ENCODE measurements around the gene LARGE2. TPM values are rescaled to one million over a fixed set of nuclear protein-coding genes. Genes with fewer than 3 reads are reported as not detected.

LARGE2 gene
- total RNA-seq, 1 donor from 2014 or later, result 39.4 TPM

GRCh38 chr11:45948356-45948755 lies 25.9 kb downstream of the LARGE2 start:
- Mint-ChIP-seq H3K27me3 (no peaks in the 10 kb centered on the region), H3K27ac (no peak overlapping the region), H3K36me3 (ENCODE audit: insufficient read depth) (peaks cover 16% of the 10 kb centered on the region), H3K9me3 (ENCODE audit: low read depth) (no peaks in the 10 kb centered on the region), H3K4me3 (ENCODE audit: low read depth) (no peak overlapping the region), H3K4me1 (ENCODE audit: low read depth) (no peaks in the 10 kb centered on the region)
- TF ChIP-seq CTCF (IDR thresholded peaks at IDR 0.05; ENCODE audit: unreplicated experiment), result no peak
- no peak for DNase-seq (ENCODE audit: low spot score, unreplicated experiment)

- H3K27ac Mint-ChIP-seq, result no peak overlapping the region
- no peaks in the 10 kb centered on the region for H3K27me3 Mint-ChIP-seq
- peaks cover 14% of the 10 kb centered on the region for H3K36me3 Mint-ChIP-seq (ENCODE audit: insufficient read depth)
- H3K9me3 Mint-ChIP-seq (ENCODE audit: low read depth), result no peaks in the 10 kb centered on the region
- no peak overlapping the region for H3K4me3 Mint-ChIP-seq (ENCODE audit: low read depth)
- TF ChIP-seq CTCF (IDR thresholded peaks at IDR 0.05; ENCODE audit: unreplicated experiment), result no peak
- H3K4me1 Mint-ChIP-seq (ENCODE audit: low read depth), result no peaks in the 10 kb centered on the region
- DNase-seq (ENCODE audit: low spot score, unreplicated experiment), result no peak
Measured at GRCh38 chr11:45949992-45950407, 27.5 kb downstream of the LARGE2 start.

- Mint-ChIP-seq H3K9me3 (ENCODE audit: low read depth) (peaks cover 14% of the 10 kb centered on the region), H3K4me1 (ENCODE audit: low read depth) (no peaks in the 10 kb centered on the region), H3K4me3 (ENCODE audit: low read depth) (no peak overlapping the region), H3K27me3 (no peaks in the 10 kb centered on the region), H3K27ac (no peak overlapping the region), H3K36me3 (ENCODE audit: insufficient read depth) (peaks cover 25% of the 10 kb centered on the region)
- no peak for TF ChIP-seq CTCF (IDR thresholded peaks at IDR 0.05; ENCODE audit: unreplicated experiment)
- no peak for DNase-seq (ENCODE audit: low spot score, unreplicated experiment)
Measured at GRCh38 chr11:45959851-45960250, 37.4 kb downstream of the LARGE2 start.

DNA sequence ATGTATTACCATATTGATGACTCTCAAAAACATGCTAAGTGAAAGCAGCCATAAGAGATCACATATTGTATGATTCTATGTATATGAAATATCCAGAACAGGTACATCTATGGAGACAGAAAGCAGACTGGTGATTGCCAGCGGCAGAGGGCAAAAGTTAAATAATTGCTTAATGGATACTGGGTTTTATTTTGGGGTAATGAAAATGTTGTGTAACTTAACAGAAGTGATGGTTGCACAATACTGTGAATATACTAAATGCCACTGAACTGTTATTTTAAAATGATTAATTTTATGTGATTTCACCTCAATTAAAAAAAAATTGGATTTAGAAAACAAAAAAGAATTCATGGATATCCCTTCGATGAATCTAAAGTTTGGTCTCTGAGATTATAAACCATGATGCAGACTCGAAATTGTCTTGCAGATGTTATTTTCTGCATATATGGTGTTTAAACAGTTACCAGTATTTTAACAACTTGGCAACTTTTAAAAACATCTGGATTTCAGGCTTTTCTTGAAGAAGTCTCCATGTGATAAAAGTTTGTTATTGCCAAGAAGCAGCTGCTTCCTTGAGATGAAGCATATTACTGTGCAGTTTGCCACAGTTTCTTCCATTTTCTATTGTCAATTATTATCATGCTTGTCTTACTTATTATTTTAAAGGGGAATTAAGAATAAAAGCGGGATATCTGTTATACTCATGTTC lies 38.1 kb downstream of the LARGE2 start:
- Mint-ChIP-seq H3K4me3 (ENCODE audit: low read depth) (no peak overlapping the region), H3K9me3 (ENCODE audit: low read depth) (peaks cover 14% of the 10 kb centered on the region), H3K27me3 (no peaks in the 10 kb centered on the region), H3K36me3 (ENCODE audit: insufficient read depth) (peaks cover 24% of the 10 kb centered on the region), H3K4me1 (ENCODE audit: low read depth) (no peaks in the 10 kb centered on the region), H3K27ac (no peak overlapping the region)
- no peak for DNase-seq (ENCODE audit: low spot score, unreplicated experiment)
- TF ChIP-seq CTCF (IDR thresholded peaks at IDR 0.05; ENCODE audit: unreplicated experiment), result no peak

GRCh38 chr11:45961751-45962240 lies 39.3 kb downstream of the LARGE2 start:
- no peak for TF ChIP-seq CTCF (IDR thresholded peaks at IDR 0.05; ENCODE audit: unreplicated experiment)

More at GRCh38 chr11:45961751-45962240, 39.3 kb downstream of the LARGE2 start:
- Mint-ChIP-seq H3K4me1 (ENCODE audit: low read depth) (no peaks in the 10 kb centered on the region), H3K36me3 (ENCODE audit: insufficient read depth) (peaks cover 23% of the 10 kb centered on the region), H3K4me3 (ENCODE audit: low read depth) (no peak overlapping the region), H3K27me3 (no peaks in the 10 kb centered on the region), H3K27ac (no peak overlapping the region), H3K9me3 (ENCODE audit: low read depth) (peaks cover 14% of the 10 kb centered on the region)
- DNase-seq (ENCODE audit: low spot score, unreplicated experiment), result no peak

Data from progenitor cell of endocrine pancreas (in vitro differentiated cells).